B cell (primary cell): ENCODE measurements around the gene ASIP. TPM values are rescaled to one million over a fixed set of nuclear protein-coding genes. Genes with fewer than 3 reads are reported as not detected.

Experiments
- ATAC-seq: fragments of 200-7000 bp; cut with Tn5 transposase; one replicate; pipeline ENCODE4 v1.10.0; 2021; ENCODE audit warnings: low read depth, mild to moderate bottlenecking, moderate number of reproducible peaks, moderate library complexity
- CTCF ChIA-PET: fragments of 350-600 bp; sonication (Branson Sonifier 250); formaldehyde crosslinking; loops from one replicate; lab custom pipeline; 2021; ENCODE audit warnings: antibody characterized with exemption, inconsistent platforms; lab: Charles Lee
- POLR2A ChIA-PET: fragments of 350-600 bp; sonication (Branson Sonifier 250); formaldehyde crosslinking; loops from one replicate; lab custom pipeline; 2021; ENCODE audit warnings: antibody characterized with exemption; lab: Charles Lee
- DNase-seq: peaks from one replicate; pipeline ENCODE4 v3.0.0; 2013
- H2AFZ ChIP-seq: 2 replicates; pipeline ENCODE4 v1.6.1; 2012; ENCODE audit warnings: mild to moderate bottlenecking, low read depth, low read length; ENCODE audit not compliant: insufficient read depth, poor library complexity, severe bottlenecking
- H3K27ac ChIP-seq, 2 donors: 1 replicate in 1 of 2; 2 replicates in 1 of 2; pipeline ENCODE4 v1.5.1; 2012 to 2013; ENCODE audit warnings: low read length in 2 of 2, mild to moderate bottlenecking in 2 of 2, moderate library complexity in 1 of 2
- H3K27me3 ChIP-seq, 4 experiments: fragments of 200-600 bp in 1 of 4; sonication (generic) in 1 of 4; replicated peaks in 1 of 4; 1 replicate in 2 of 4; 2 replicates in 2 of 4; pipeline versions ENCODE4 v1.6.1 to v1.7.0; 2013 to 2016; ENCODE audit warnings: low read length in 3 of 4, mild to moderate bottlenecking in 2 of 4, mixed read lengths in 1 of 4, moderate library complexity in 1 of 4; ENCODE audit not compliant: insufficient read depth in 4 of 4, control insufficient read depth in 3 of 4; ENCODE audit errors: control extremely low read depth in 1 of 4
- H3K36me3 ChIP-seq, 2 experiments: replicated peaks in 1 of 2; 1 replicate in 1 of 2; 2 replicates in 1 of 2; pipeline versions ENCODE4 v1.6.1 to v1.7.1; 2013; ENCODE audit warnings: low read length in 1 of 2; ENCODE audit not compliant: insufficient read depth in 2 of 2, control insufficient read depth in 1 of 2; ENCODE audit errors: control extremely low read depth in 1 of 2, extremely low read depth in 1 of 2
- H3K4me1 ChIP-seq, 2 donors: fragments of 200-600 bp in 1 of 2; sonication (generic) in 1 of 2; 1 replicate in 1 of 2; 2 replicates in 1 of 2; pipeline versions ENCODE4 v1.5.1 to v1.6.1; 2013 to 2017; ENCODE audit warnings: low read length in 2 of 2; ENCODE audit not compliant: control insufficient read depth in 2 of 2, insufficient read depth in 2 of 2
- H3K4me2 ChIP-seq: replicated peaks from 2 replicates; pipeline ENCODE3; 2012; ENCODE audit warnings: mild to moderate bottlenecking, low read depth, low read length; ENCODE audit not compliant: poor library complexity, severe bottlenecking
- H3K4me3 ChIP-seq, 5 experiments: fragments of 200-600 bp in 1 of 5; sonication (generic) in 1 of 5; 1 replicate in 3 of 5; 2 replicates in 2 of 5; pipeline versions ENCODE4 v1.5.1 to v1.7.0; 2011 to 2016; ENCODE audit warnings: low read length in 4 of 5, mild to moderate bottlenecking in 4 of 5, low read depth in 2 of 5, control low read depth in 1 of 5, moderate library complexity in 1 of 5; ENCODE audit not compliant: insufficient read depth in 1 of 5; ENCODE audit errors: control extremely low read depth in 1 of 5, extremely low read depth in 1 of 5
- H3K79me2 ChIP-seq: fragments of 200-600 bp; sonication (generic); one replicate; pipeline ENCODE4 v1.6.0; 2016; ENCODE audit warnings: low read length; ENCODE audit not compliant: control insufficient read depth, insufficient read depth
- H3K9ac ChIP-seq: fragments of 200-600 bp; sonication (generic); 2 replicates; pipeline ENCODE4 v1.6.1; 2017; ENCODE audit warnings: mild to moderate bottlenecking, low read length, moderate library complexity
- H3K9me3 ChIP-seq, 3 donors: one replicate each; pipeline versions ENCODE4 v1.6.1 to v1.7.1; 2013; ENCODE audit warnings: low read length in 2 of 3; ENCODE audit not compliant: control insufficient read depth in 2 of 3, insufficient read depth in 1 of 3; ENCODE audit errors: control extremely low read depth in 1 of 3
- H4K20me1 ChIP-seq: 2 replicates; pipeline ENCODE4 v1.6.0; 2012; ENCODE audit warnings: mild to moderate bottlenecking, low read length; ENCODE audit not compliant: insufficient read depth, control insufficient read depth, poor library complexity, severe bottlenecking
- H3K27ac Mint-ChIP-seq: one replicate; pipeline ENCODE4 v1.8.0; 2021; ENCODE audit warnings: mixed read lengths
- H3K27me3 Mint-ChIP-seq: one replicate; pipeline ENCODE4 v1.8.0; 2021; ENCODE audit warnings: mixed read lengths
- H3K4me1 Mint-ChIP-seq: one replicate; pipeline ENCODE4 v1.8.0; 2021; ENCODE audit warnings: mixed read lengths
- H3K4me3 Mint-ChIP-seq: one replicate; pipeline ENCODE4 v1.8.0; 2021; ENCODE audit warnings: mixed read lengths
- H3K9me3 Mint-ChIP-seq: one replicate; pipeline ENCODE4 v1.8.0; 2022; ENCODE audit warnings: mixed read lengths; ENCODE audit not compliant: insufficient read depth
- EZH2 ChIP-seq: IDR thresholded peaks from 2 replicates; pipeline ENCODE4 v1.6.1; 2012; ENCODE audit warnings: borderline replicate concordance, low read depth, mild to moderate bottlenecking, moderate library complexity, low read length; ENCODE audit not compliant: insufficient read depth, poor library complexity, severe bottlenecking
- WGBS: methylation state at CpG from one replicate; pipeline ENCODE4 v1.1.5; 2013; ENCODE audit warnings: missing lambda C conversion rate; ENCODE audit not compliant: insufficient coverage; 5-methylcytosine and 5-hydroxymethylcytosine counted together
- intact Hi-C: fragments of 100-400 bp; cut with micrococcal nuclease; formaldehyde crosslinking; loops from one replicate; pipeline ENCODE4 v1.10.0; 2022
- polyA plus RNA-seq: library from polyadenylated mRNA; depleted of rRNA; stranded (reverse); fragments of >200 nt; gene quantifications from 2 replicates; pipeline ENCODE4 v1.2.3, GENCODE V29; 2012
- total RNA-seq, 2 donors: library from RNA; stranded (reverse); fragments of 120-200 nt in 1 of 2; gene quantifications; 1 replicate in 1 of 2; 2 replicates in 1 of 2; pipeline versions ENCODE4 v1.2.3 to v1.2.4, GENCODE V29; 2013 to 2022
- TF ChIP-seq, protein P1 (sequence below): fragments of 200-600 bp; IDR thresholded peaks from one replicate; pipeline ENCODE4 v1.8.0; 2022; ENCODE audit warnings: antibody characterized with exemption, mild to moderate bottlenecking

The ASIP gene
- total and polyA plus RNA-seq, 2 donors (not counting 1 experiment from before 2014, with no cell fraction given): 0.24 TPM; not detected in 1

DNA sequence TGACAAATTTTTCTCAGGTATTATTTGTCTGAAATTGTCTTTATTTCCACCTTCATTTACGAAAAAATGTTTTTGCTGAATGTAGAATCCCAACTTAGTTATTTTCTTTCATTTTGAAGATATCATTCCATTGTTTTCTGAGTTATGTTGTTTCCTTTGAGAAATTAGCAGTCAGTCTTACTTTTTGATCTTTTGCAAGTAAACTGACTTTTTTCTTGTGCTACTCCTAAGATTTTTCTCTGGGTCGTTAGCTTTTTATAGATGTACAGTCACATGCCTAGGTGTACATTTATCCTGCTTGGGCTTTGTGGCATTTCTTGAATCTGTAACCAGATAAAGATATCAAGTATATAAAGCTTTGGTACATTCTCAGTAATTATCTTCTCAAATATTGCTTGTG lies 29.6 kb upstream of the ASIP start:
- WGBS: no CpG with 5 or more reads among the region's 2 CpGs
- no peak for TF ChIP-seq EZH2
- TF ChIP-seq, protein P1, sequence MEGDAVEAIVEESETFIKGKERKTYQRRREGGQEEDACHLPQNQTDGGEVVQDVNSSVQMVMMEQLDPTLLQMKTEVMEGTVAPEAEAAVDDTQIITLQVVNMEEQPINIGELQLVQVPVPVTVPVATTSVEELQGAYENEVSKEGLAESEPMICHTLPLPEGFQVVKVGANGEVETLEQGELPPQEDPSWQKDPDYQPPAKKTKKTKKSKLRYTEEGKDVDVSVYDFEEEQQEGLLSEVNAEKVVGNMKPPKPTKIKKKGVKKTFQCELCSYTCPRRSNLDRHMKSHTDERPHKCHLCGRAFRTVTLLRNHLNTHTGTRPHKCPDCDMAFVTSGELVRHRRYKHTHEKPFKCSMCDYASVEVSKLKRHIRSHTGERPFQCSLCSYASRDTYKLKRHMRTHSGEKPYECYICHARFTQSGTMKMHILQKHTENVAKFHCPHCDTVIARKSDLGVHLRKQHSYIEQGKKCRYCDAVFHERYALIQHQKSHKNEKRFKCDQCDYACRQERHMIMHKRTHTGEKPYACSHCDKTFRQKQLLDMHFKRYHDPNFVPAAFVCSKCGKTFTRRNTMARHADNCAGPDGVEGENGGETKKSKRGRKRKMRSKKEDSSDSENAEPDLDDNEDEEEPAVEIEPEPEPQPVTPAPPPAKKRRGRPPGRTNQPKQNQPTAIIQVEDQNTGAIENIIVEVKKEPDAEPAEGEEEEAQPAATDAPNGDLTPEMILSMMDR: no peak
- no peak overlapping the region for H3K27ac Mint-ChIP-seq
- Histone ChIP-seq H3K79me2 (no peaks in the 10 kb centered on the region), H3K27me3 (peaks cover 0 to 13% (median 11%) of the 10 kb centered on the region in 4 experiments), H3K4me1 (peaks cover 8 to 9% of the 10 kb centered on the region in 2 donors), H4K20me1 (no peaks in the 10 kb centered on the region), H3K27ac (no peak overlapping the region), H3K9ac (no peak overlapping the region), H3K4me2 (no peak overlapping the region), H3K4me3 (no peak overlapping the region), H3K9me3 (peaks cover 3 to 12% (median 12%) of the 10 kb centered on the region in 3 donors), H2AFZ (no peak overlapping the region), H3K36me3 (no peaks in the 10 kb centered on the region)
- H3K9me3 Mint-ChIP-seq: peaks cover 3% of the 10 kb centered on the region
- H3K4me1 Mint-ChIP-seq: peaks cover 9% of the 10 kb centered on the region
- H3K27me3 Mint-ChIP-seq: peaks cover 4% of the 10 kb centered on the region
- no peak overlapping the region for H3K4me3 Mint-ChIP-seq
- DNase-seq (no peak), ATAC-seq (no peak)
- CTCF ChIA-PET: no interaction called here
- intact Hi-C loops: no loop called here
- POLR2A ChIA-PET: no interaction called here

DNA sequence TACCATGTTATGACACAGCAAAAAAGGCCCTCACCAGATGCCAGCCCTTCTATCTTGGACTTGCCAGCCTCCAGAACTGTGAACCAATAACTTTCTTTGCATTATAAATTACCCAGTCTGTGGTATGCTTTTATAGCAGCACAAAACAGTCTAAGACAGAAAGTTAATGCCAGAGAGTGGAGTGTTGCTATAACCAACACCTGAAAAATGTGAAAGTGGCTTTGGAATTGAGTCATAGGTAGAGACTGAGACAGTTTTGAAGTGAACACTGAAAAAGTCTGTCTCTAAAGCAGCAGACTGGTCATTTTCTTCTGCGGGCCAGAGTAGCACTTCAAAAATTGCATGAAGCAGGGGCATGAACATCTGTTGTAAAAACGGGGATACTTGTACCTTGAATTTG lies 28.0 kb upstream of the ASIP start:
- H3K9me3 Mint-ChIP-seq: no peaks in the 10 kb centered on the region
- H3K27ac Mint-ChIP-seq: no peak overlapping the region
- Histone ChIP-seq H3K36me3 (no peaks in the 10 kb centered on the region), H2AFZ (no peak overlapping the region), H3K4me1 (peaks cover 8 to 10% of the 10 kb centered on the region in 2 donors), H3K27ac (no peak overlapping the region), H3K79me2 (no peaks in the 10 kb centered on the region), H3K4me2 (no peak overlapping the region), H4K20me1 (no peaks in the 10 kb centered on the region), H3K9ac (no peak overlapping the region), H3K4me3 (no peak overlapping the region), H3K9me3 (peaks cover 3 to 12% (median 11%) of the 10 kb centered on the region in 3 donors), H3K27me3 (peaks cover 0 to 22% (median 17%) of the 10 kb centered on the region in 4 experiments)
- DNase-seq: no peak
- peaks cover 9% of the 10 kb centered on the region for H3K4me1 Mint-ChIP-seq
- peaks cover 9% of the 10 kb centered on the region for H3K27me3 Mint-ChIP-seq
- TF ChIP-seq, protein P1: no peak
- no peak for TF ChIP-seq EZH2
- ChIA-PET CTCF (no interaction called here), POLR2A (no interaction called here)
- no peak for ATAC-seq
- no peak overlapping the region for H3K4me3 Mint-ChIP-seq
- intact Hi-C loops: no loop called here
- 90% methylated on average over 2 of the region's 2 CpGs for WGBS
